Lung (tissue), 12 donors: Measurements from ENCODE around the gene TAS1R2. TPM values are rescaled to one million over a fixed set of nuclear protein-coding genes. Genes with fewer than 3 reads are reported as not detected.

Source experiments
- ATAC-seq: fragments of 200-7000 bp; cut with Tn5 transposase; one replicate; pipeline ENCODE4 v1.9.1; 2020; ENCODE audit warnings: moderate number of reproducible peaks; ENCODE audit not compliant: insufficient read depth, low FRiP score
- DNase-seq, 3 donors: peaks; one replicate each; pipeline ENCODE4 v3.0.0-alpha.2; 2013 to 2017
- H3K27ac ChIP-seq, 2 donors: one replicate each; pipeline ENCODE4 v1.5.1; 2013; ENCODE audit warnings: mild to moderate bottlenecking in 2 of 2, moderate library complexity in 2 of 2, control low read depth in 1 of 2, inconsistent platforms in 1 of 2, low read depth in 1 of 2, low read length in 1 of 2
- H3K27me3 ChIP-seq, 3 donors: one replicate each; pipeline ENCODE4 v1.5.1; 2013; ENCODE audit warnings: low read length in 2 of 3; ENCODE audit not compliant: control insufficient read depth in 3 of 3, insufficient read depth in 3 of 3
- H3K36me3 ChIP-seq, 4 donors: one replicate each; pipeline ENCODE4 v1.5.1; 2013; ENCODE audit warnings: low read length in 4 of 4, mild to moderate bottlenecking in 1 of 4, moderate library complexity in 1 of 4; ENCODE audit not compliant: control insufficient read depth in 4 of 4, insufficient read depth in 4 of 4
- H3K4me1 ChIP-seq, 5 donors: one replicate each; pipeline ENCODE4 v1.5.1; 2013; ENCODE audit warnings: low read length in 5 of 5, mild to moderate bottlenecking in 2 of 5, moderate library complexity in 1 of 5; ENCODE audit not compliant: control insufficient read depth in 5 of 5, insufficient read depth in 5 of 5
- H3K4me3 ChIP-seq: one replicate; pipeline ENCODE4 v1.5.1; 2013; ENCODE audit warnings: mild to moderate bottlenecking, control low read depth, moderate library complexity
- H3K9ac ChIP-seq, 2 donors: one replicate each; pipeline ENCODE4 v1.5.1; 2013; ENCODE audit warnings: low read length in 2 of 2, control low read depth in 1 of 2; ENCODE audit not compliant: insufficient read depth in 1 of 2
- H3K9me3 ChIP-seq, 4 donors: one replicate each; pipeline ENCODE4 v1.5.1; 2013; ENCODE audit warnings: low read length in 3 of 4, mild to moderate bottlenecking in 1 of 4, moderate library complexity in 1 of 4; ENCODE audit not compliant: control insufficient read depth in 4 of 4, insufficient read depth in 3 of 4
- WGBS, 2 donors: extraction: QIAGEN DNeasy Blood & Tissue Kit; methylation state at CpG; one replicate each; pipeline ENCODE4 v1.1.7; 2013; 5-methylcytosine and 5-hydroxymethylcytosine counted together
- polyA plus RNA-seq, 2 donors: library from polyadenylated mRNA; stranded (reverse); fragments of 200-250 nt; gene quantifications; one replicate each; pipeline ENCODE4 v1.2.1, GENCODE V29; 2013
- total RNA-seq, 2 donors: library from RNA; depleted of rRNA in 1 of 2; stranded (reverse); fragments of >200 nt in 1 of 2; gene quantifications; one replicate each; pipeline ENCODE4 v1.2.1, GENCODE V29; 2014 to 2021
- TF ChIP-seq, protein P1 (sequence below): IDR thresholded peaks from 2 replicates; pipeline ENCODE4 v1.5.1; 2012; ENCODE audit warnings: mild to moderate bottlenecking; ENCODE audit errors: control extremely low read depth, extremely low read depth
- donor health status: control.
- donor health status: control.
- donor health status: Bipolar disorder and iron deficiency.
- donor health status: healthy.
- donor health status: DM: yes; HTN: yes; CAD: no.

The TAS1R2 gene
- total and polyA plus RNA-seq, 4 donors: not detected

DNA sequence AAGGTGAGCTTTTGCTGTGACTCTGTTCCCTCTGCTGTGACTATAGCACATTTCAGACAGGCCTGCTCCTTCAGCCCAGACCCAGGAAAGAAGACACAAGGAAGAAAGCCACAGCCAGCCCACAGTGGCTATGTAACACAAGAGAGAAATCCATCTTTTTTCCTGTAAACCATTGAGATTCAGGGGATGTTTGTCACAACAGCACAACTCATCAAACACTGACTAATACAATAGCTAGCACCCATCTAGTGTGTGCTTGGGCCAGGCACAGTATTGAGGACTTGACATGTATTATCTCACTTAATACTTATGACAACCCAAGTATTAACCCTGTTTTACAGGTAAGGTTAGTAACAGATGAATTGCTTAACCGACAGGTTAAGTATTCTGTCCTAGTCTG, 29.8 kb downstream of the TAS1R2 start:
- H3K27ac ChIP-seq: no peak overlapping the region
- H3K9ac ChIP-seq: no peak overlapping the region
- no peaks in the 10 kb centered on the region for H3K4me1 ChIP-seq
- no peaks in the 10 kb centered on the region for H3K36me3 ChIP-seq
- peaks cover 0 to 25% (median 0%) of the 10 kb centered on the region in 4 donors for H3K9me3 ChIP-seq
- WGBS, 2 donors: 94 to 97% methylated on average over 1 of the region's 1 CpG
- peaks cover 0 to 9% (median 0%) of the 10 kb centered on the region in 3 donors for H3K27me3 ChIP-seq
- ATAC-seq: no peak
- TF ChIP-seq, protein P1, sequence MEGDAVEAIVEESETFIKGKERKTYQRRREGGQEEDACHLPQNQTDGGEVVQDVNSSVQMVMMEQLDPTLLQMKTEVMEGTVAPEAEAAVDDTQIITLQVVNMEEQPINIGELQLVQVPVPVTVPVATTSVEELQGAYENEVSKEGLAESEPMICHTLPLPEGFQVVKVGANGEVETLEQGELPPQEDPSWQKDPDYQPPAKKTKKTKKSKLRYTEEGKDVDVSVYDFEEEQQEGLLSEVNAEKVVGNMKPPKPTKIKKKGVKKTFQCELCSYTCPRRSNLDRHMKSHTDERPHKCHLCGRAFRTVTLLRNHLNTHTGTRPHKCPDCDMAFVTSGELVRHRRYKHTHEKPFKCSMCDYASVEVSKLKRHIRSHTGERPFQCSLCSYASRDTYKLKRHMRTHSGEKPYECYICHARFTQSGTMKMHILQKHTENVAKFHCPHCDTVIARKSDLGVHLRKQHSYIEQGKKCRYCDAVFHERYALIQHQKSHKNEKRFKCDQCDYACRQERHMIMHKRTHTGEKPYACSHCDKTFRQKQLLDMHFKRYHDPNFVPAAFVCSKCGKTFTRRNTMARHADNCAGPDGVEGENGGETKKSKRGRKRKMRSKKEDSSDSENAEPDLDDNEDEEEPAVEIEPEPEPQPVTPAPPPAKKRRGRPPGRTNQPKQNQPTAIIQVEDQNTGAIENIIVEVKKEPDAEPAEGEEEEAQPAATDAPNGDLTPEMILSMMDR: no peak
- DNase-seq: no peak
- no peak overlapping the region for H3K4me3 ChIP-seq

DNA sequence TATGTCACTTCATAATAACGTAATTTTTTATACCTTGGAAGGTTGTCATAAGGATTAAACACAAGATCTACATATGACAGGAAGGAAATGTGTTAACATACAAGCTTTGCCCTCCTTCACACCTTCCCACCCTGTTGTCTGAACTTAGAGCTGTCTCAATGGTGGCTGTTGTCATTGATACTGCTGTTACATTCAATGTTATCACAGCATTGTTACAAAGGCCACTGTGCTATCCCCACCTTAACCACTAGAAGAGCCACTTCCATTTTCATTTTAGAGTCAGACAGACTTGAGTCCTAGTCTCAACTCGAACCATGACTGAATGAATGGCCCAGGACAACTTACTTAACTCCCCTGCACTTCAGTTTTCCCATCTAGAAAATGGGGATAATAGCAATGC, 31.2 kb downstream of the TAS1R2 start:
- DNase-seq (no peak), ATAC-seq (no peak)
- 55 to 67% methylated on average over 2 of the region's 2 CpGs for WGBS, 2 donors
- H3K4me3 ChIP-seq: no peak overlapping the region
- H3K27ac ChIP-seq: no peak overlapping the region
- H3K9ac ChIP-seq: no peak overlapping the region
- no peaks in the 10 kb centered on the region for H3K36me3 ChIP-seq
- H3K9me3 ChIP-seq: peaks cover 0 to 25% (median 0%) of the 10 kb centered on the region in 4 donors
- H3K4me1 ChIP-seq: no peaks in the 10 kb centered on the region
- H3K27me3 ChIP-seq: peaks cover 0 to 4% (median 0%) of the 10 kb centered on the region in 3 donors
- TF ChIP-seq, protein P1: no peak

DNA sequence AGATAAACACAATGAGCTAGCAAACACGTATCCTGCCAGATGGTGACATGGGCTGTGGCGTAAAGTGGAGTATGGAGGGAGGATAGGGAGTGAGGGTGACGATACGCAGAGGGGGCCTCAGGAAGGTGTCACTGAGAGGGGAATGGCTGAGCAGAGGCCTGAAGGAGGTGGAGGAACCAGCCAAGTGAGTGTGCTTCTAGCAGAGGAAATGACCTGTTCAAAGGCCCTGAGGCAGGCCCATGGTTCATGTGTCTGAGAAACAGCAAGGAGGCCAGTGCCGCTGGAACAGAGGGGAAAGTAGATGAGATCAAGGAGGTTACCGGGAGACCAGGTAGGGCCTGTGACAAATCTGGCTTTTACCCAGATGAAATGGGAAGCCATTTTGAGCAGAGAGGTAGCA, 36.0 kb downstream of the TAS1R2 start:
- TF ChIP-seq, protein P1: no peak
- DNase-seq (no peak), ATAC-seq (no peak)

More for the DNA sequence above, 36.0 kb downstream of the TAS1R2 start:
- Histone ChIP-seq H3K36me3 (no peaks in the 10 kb centered on the region), H3K4me3 (no peak overlapping the region), H3K9ac (no peak overlapping the region), H3K27ac (no peak overlapping the region), H3K4me1 (peaks cover 0 to 5% (median 0%) of the 10 kb centered on the region in 5 donors), H3K9me3 (peaks cover 0 to 8% (median 0%) of the 10 kb centered on the region in 4 donors), H3K27me3 (peaks cover 0 to 19% (median 3%) of the 10 kb centered on the region in 3 donors)
- 89 to 95% methylated on average over 6 of the region's 6 CpGs for WGBS, 2 donors
